GM19397 (cell line): ENCODE measurements around the gene ZBTB5.
"Not testable (repeated sequence)": the region's sequence is repeated elsewhere in the genome, so short reads cannot be mapped to it uniquely, and the experiment has no call there.

ENCODE experiments used
- ATAC-seq: cut with Tn5 transposase; IDR thresholded peaks from one replicate; pipeline ENCODE4 v1.9.1; 2021; ENCODE audit warnings: mild to moderate bottlenecking, moderate library complexity; ENCODE audit not compliant: unreplicated experiment

The ZBTB5 gene

DNA sequence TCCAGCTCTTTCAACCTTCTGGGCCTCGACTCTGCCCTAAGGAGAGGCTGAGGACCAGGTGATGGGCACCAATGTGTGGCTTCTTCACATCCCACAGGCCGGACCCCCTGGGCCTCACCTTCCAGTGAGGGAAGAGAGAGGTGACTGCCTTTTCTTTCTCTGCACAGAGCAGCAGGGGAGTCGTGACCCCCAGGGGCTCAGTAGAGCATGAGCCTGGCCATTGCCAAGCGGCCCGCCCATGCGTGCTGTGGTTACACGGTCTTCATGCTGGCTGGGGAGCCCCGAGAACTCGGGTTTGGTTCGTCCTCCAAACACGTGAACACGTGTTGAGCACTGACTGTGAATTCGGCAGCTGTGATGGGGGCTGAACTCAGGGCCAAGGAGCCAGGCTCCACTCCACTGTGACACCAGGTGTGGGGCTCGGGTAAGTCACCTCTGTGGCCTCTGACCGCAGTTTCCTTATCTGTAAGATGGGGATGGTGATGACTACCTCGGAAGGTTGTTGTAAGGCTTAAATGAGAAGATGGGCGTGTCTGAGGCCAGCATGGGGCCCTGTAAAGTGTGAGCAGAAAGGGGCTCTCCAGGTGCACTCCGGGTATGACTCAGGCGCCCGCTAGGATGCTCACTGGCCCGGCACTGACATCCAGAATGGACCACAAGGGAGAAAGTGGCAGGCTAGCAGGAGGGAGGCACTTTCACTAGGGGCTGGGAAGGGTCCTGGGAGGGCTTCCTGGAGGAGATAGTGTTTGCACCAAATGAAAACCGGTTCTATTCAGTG is 56.1 kb downstream of the ZBTB5 start:
- peak; percentile 88 for ATAC-seq

DNA sequence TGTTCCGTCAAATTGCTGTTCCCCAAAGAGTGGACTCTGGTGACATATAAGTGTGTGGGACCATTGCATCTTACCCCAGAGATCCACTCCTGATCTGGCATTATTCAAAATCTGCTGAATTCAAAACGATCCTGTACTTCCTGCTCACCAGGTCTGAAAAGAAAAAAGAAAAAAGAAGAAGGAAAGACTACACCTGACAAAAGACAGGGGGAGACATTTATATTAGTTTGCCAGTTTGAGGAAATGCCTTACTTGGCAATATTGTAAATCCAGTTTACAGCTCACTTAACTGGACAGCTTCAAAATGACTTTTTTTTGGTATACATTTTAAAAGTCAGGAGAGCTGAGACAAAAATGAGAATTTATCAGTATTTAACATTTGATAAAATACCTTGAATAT is 57.8 kb downstream of the ZBTB5 start:
- no peak for ATAC-seq

DNA sequence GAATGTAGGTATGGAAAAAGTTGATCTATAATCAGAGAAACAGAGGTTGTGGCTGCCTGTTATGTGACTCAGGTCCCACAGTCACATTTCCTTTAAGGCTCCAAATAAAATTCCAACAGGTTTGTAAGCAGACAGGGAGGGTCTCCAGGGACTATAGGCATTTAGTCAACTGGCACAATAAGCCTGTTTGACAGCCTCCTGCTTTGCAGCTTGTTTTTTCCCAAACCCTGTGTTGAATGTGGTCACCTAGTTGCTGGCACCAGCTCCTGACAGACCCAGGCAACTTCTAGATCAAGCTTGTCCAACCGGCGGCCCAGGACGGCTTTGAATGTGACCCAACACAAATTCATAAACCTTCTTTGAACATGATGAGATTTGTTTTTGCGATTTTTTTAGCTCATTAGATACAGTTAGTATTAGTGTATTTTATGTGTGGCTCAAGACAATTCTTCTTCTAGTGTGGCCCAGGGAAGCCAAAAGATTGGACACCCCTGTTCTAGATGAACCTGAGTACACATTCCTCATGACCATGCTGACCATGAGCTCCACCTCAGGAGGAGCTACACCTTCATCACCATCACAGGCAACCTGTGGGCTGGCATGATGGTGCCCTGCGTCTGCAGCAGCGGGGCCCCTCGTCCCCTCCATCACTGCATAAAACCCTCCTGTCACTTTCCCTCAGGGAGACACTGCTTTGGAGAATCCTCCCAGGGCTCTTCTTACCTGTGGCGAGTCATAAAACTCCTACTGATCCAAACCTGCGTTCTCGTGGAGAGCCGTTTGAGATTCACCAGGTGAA is 58.4 kb downstream of the ZBTB5 start:
- no peak for ATAC-seq

- no peak for ATAC-seq
Measured at GRCh38 chr9:37405764-37406380, 59.4 kb downstream of the ZBTB5 start.

DNA sequence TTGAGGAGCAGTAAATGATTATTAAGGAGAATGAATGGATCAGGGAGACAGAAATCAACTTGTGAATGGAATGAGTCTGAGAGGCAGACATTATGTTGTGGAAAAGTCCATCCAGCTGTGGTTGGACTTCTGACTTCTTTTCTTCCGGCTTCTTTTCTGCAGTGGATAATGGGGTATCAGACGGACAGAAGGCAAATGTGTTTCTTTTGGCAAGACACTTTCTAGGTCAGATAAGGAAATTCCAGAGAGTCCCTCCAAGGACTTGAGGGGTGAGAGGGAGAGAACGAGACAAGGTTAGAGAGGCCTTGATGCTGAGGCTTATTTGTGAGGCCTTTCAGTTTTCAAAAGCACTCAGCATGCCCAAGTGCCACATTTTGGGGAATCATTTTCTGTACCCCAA is 59.9 kb downstream of the ZBTB5 start:
- ATAC-seq, result no peak

- ATAC-seq, result no peak
Measured at GRCh38 chr9:37404590-37404989, 60.7 kb downstream of the ZBTB5 start.

DNA sequence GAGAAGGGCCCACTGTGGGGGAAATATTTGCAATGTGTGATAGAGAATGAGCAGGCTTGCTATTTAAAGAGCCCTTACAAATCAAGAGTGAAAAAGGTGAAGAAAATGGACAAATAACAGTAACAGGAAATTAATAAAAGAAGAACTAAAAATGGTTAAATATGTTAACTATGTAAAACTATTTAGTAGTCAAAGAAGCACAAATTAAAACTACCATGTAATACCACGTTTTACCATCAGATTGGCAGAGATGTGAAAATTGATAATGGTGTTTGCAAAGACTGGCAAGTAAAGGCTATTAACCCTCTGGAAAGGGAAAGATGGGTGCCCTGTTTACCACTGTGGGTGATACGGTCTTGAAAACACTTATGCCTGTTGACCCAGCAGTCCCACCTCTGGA is 65.9 kb downstream of the ZBTB5 start:
- no peak for ATAC-seq

GRCh38 chr9:37398464-37399025 is 66.7 kb downstream of the ZBTB5 start:
- no peak for ATAC-seq

DNA sequence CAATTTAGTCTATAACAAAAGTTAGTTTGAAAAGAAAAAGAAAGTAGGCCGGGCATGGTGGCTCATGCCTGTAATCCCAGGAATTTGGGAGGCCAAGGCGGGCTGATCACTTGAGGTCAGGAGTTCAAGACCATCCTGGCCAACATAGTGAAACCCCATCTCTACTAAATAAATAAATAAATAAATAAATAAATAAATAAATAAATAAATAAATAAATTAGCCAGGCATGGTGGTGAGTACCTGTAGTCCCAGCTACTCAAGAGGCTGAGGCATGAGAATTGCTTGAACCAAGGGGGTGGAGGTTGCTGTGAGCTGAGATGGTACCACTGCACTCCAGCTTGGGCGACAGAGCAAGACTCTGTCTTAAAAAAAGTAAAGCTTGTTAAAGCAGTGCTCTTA is 67.3 kb downstream of the ZBTB5 start:
- not testable (repeated sequence) for ATAC-seq

- ATAC-seq, result no peak
Measured at GRCh38 chr9:37395663-37396062, 69.6 kb downstream of the ZBTB5 start.

DNA sequence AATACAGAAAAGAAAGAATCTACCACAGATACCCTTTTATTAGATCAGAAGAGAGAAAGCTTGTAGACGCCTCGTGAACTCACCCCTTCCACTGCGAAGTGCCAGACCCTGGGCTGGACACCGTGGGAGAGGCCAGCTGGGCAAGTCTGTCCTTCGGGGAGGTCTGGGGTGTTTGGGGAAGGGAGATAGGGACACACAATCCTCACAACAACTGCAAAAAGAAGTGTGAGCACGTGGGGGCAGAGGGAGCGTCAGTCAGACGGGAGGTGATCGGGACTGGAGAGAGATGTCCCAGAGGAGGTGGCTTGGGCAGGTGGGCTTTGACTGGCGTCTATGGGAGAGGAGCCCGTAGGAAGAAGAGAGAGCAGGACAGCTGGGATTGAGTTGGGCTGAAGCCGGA is 70.0 kb downstream of the ZBTB5 start:
- ATAC-seq, result no peak

DNA sequence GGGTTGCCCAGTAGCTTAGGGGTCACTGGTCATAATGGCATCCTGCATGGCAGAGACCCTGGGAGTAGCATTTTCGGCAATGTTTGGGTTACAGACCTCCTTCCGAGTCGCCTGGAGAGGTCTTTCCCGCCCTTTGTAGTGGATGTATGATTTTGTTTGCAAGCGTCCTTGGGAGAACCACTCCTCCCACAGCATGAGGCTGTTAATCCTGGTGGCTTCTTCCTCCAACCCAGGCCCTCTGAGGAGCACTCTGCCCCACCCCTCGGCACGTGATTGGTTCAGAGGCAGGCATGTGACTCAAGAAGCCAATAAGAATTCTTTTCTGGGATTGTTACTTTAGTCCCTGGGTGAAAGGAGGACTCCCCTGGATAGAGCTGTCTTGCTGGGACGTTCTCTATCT is 73.0 kb downstream of the ZBTB5 start:
- no peak for ATAC-seq

- peak; percentile 78 for ATAC-seq
Measured at GRCh38 chr9:37390759-37391158, 74.5 kb downstream of the ZBTB5 start.
